Activated CD8-positive, alpha-beta memory T cell treated with anti-CD3 and anti-CD28 coated beads, Interleukin-2, amount 50 U/mL, for 4 hours (primary cell): ENCODE measurements around the gene HM13.
"Not testable (repeated sequence)": the region's sequence is repeated elsewhere in the genome, so short reads cannot be mapped to it uniquely, and the experiment has no call there.

Source experiments
- DNase-seq: peaks from one replicate; pipeline ENCODE4 v3.0.0-alpha.2; 2020

Gene HM13

GRCh38 chr20:31568041-31568731 lies 53.9 kb downstream of the HM13 start:
- no peak for DNase-seq

DNA sequence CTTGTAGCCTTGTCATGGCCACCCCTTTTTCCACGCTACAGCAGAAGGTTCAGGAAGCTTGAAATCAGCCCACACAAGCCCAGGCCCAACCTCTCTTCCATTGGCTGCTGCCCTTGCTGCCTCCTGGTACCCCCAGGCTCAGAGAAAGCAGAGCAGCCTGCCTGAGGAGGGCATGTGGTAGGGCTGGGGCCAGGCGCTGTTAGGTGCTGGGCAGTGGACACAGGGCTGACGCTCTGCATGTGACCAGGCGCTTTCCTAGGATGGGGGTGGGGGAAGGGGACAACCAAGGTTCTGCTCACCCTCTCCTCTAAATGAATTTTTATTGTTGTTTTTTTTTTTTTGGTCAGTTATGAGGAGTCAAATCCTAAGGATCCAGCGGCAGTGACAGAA lies 54.5 kb downstream of the HM13 start:
- DNase-seq, result no peak

- DNase-seq, result peak; percentile 73
Observed at GRCh38 chr20:31569163-31570020, 55.1 kb downstream of the HM13 start.

DNA sequence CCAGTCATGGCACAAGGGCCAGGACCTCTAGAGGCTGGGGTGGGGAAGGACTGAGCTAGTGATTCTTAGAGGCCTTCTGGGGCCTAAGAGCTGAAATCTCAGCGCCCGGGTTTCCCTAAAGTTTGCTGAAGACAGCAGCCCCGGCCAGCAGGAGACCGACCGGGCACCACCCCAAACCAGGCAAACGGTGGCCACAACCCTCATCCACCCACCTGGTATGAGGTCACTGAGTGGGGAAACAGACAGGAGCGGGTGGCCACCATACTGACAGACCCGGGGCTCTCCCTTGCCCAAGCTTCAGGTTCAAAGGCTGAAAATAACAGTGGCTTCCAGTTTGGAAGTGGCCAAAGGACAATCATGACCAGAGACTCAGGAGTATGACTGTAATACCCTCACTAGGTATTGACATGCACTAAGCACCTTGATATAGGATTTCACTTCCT lies 55.8 kb downstream of the HM13 start:
- DNase-seq, result no peak

- no peak for DNase-seq
Observed at GRCh38 chr20:31570735-31571617, 56.7 kb downstream of the HM13 start.

- no peak for DNase-seq
Observed at GRCh38 chr20:31572042-31572700, 57.9 kb downstream of the HM13 start.

- DNase-seq, result peak; percentile 87
Observed at GRCh38 chr20:31572701-31573554, 58.7 kb downstream of the HM13 start.

GRCh38 chr20:31573555-31574321 lies 59.5 kb downstream of the HM13 start:
- DNase-seq, result no peak

- DNase-seq, result not testable (repeated sequence)
Observed at GRCh38 chr20:31574986-31575385, 60.7 kb downstream of the HM13 start.

DNA sequence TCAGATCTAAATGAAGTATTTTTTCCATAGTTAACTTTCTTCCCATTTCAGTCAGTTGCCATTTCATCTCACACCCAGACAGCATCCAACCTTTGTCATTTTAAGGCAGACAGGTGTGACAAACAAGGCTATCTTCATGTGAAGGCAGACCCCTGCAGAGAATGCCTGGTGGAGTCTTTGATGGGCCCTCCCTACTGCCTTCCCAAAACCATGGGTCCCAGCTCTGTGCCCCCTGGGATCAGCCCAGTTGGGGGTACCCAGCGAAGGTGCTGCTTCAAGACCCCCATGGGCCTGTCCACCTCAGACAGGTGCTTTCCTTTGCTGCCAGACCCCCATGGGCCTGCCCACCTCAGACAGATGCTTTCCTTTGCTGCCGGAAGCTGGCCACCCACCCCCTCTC lies 62.5 kb downstream of the HM13 start:
- no peak for DNase-seq

GRCh38 chr20:31577194-31577593 lies 63.0 kb downstream of the HM13 start:
- DNase-seq, result no peak

DNA sequence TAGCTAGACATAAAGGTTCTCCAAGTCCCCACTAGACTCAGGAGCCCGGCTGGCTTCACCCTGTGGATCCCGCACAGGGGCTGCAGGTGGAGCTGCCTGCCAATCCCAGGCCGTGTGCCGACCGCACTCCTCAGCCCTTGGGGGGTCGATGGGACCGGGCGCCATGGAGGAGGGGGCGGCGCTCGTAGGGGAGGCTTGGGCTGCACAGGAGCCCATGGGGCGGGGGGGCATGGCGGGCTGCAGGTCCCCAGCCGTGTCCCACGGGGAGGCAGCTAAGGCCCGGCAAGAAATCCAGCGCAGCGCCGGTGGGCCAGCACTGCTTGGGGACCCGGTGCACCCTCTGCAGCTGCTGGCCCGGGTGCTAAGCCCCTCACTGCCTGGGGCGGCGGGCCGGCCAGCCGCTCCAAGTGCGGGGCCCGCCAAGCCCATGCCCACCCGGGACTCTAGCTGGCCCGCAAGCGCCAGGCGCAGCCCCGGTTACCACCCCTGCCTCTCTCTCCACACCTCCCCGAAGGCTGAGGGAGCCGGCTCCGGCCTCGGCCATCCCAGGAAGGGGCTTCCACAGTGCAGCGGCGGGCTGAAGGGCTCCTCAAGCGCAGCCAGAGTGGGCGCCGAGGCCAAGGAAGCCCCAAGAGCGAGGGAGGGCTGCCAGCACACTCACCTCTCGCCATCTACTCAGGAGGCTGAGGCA lies 64.4 kb downstream of the HM13 start:
- no peak for DNase-seq

- no peak for DNase-seq
Observed at GRCh38 chr20:31579245-31579644, 65.0 kb downstream of the HM13 start.

- not testable (repeated sequence) for DNase-seq
Observed at GRCh38 chr20:31579941-31580651, 65.9 kb downstream of the HM13 start.

DNA sequence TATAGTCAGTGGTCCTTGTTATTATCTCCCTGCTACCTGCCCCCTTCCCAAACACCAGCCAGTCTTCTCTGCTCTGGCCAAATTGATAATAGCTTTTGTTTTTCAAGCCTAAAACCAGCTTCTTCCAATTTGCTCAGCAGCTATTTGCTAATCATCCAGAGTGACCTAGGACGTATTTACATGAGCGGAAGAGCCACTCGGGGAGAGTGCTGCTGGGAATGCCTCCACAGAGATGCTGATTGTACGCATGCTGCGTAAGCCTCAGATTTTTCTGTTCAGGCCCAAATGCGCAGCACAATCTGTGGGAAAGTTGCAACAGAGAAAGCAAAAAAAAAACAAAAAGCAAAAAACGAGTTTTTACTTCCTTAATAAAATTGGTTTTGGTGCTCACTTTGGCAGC lies 66.5 kb downstream of the HM13 start:
- DNase-seq, result no peak

- no peak for DNase-seq
Observed at GRCh38 chr20:31581391-31581790, 67.1 kb downstream of the HM13 start.

DNA sequence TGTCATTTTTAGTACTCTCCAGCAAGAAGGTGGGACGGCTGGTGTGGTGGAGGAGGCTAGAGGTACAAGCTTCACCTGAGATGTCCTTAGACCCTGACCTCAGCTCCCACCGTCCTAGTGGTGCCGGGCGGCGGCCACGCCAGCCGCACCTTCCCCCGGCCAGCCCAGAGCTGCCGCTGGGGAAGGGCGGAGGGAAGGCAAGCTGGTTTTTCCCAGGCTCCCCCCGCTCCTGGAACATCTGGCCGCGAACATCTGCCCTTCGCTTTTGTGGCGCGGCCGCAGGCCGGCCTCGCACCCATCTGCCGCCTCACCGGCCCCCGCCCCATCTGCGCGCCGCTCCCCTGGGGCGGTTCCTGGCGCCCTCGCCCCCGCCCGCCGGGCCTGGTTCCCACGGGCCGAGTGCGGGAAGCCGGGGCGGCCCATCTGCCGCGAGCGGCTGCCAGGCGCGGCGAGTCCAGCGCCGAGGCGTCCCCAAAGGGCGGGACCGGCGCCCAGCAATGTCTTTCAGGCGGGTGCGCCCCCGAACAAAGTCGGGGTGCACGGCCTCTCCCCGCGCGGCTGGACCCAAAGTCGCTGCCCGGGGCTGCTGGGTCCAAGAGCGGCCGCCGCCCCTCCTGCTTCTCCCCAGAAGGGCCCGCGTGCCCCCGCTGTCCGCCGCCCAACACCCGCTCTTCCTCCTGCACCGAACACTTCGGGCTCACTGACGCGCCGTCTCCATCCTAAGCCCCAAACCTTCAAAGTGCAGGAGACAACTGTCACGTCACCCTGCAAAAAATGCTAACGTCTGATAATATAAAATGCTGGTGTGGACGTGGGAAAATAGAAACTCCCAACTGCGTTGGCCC lies 73.5 kb downstream of the HM13 start:
- DNase-seq, result no peak

GRCh38 chr20:31590717-31591225 lies 76.5 kb downstream of the HM13 start:
- DNase-seq, result no peak
